ENCODE data around the gene FOXA1.
A peak's percentile ranks its signal among the peaks of the same experiment; 100 is the strongest.
"Not testable (repeated sequence)": the region's sequence is repeated elsewhere in the genome, so short reads cannot be mapped to it uniquely, and the experiment has no call there.

The FOXA1 gene

DNA sequence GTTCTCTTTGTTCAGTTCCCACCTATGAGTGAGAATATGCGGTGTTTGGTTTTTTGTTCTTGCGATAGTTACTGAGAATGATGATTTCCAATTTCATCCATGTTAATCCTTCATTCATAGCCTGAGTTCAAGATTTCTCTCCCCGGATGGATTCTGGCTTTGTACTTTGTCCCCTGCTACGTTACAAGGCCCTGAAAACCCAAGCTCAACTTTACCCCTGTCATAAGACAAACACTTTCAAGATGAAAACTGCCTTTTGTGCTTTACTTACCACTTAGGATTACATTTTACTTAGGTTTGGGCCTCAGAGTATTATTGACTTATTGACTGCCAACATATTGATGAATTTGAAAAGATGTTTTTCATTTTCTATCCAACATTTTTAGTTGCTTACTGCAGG lies 36.3 kb downstream of the FOXA1 start:
- DNase-seq (ENCODE audit: low read depth), result no peak

DNA sequence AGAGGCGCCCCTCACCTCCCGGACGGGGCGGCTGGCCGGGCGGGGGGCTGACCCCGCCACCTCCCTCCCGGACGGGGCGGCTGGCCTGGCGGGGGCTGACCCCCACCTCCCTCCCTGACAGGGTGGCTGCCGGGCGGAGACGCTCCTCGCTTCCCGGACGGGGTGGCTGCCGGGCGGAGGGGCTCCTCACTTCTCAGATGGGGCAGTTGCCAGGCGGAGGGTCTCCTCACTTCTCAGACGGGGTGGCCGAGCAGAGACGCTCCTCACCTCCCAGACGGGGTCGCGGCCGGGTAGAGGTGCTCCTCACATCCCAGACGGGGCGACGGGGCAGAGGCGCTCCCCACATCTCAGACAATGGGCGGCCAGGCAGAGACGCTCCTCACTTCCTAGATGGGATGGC lies 39.5 kb downstream of the FOXA1 start:
- not testable (repeated sequence) for DNase-seq (ENCODE audit: low read depth)

DNA sequence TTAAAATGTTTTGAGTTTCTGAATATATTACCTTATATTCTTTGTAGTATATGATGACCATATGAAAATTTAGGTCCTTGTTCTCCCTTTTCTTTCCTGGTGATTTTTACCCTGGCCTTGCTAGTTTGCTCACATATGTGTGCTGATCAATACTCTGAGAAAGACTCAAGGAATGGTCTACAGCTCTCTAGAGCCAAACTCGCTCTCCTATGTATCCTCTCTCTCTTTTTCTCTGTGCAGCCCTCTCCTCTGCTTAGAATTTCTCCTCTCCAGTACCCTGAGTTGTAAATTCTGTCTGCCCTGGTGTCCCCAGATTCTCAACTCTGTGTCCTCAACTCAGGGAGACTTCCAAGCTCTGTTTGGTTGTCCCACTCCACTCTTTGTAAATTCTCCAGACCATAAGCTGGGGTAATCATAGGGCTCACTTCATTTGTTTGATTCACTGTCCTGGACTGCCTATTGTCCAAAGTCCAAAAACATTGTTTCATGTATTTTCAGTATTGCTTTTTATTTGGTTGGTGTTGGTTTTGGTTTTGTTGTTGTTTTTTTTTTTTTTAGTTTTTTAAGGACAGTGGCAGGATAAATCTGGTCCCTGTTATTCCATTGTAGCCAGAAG lies 41.0 kb downstream of the FOXA1 start:
- DNase-seq (ENCODE audit: low read depth), result no peak

DNA sequence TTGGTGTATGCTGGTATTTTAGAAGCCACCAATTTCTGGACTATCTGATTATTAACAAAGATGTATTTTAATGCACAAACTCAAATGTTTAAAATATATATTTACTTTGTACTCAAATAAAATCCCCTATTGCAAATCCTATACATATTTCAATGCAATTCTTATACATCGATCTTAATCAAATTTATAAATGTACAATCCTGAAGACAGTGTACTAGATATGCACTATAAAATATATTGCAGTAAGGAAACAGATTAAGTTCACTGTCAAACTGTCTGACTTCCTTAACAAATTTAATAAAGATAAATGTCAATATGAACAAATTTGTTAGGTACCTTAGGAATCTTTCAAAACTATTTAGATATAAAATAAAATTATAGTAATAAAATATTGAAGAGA lies 43.9 kb downstream of the FOXA1 start:
- no peak for DNase-seq (ENCODE audit: low read depth)

DNA sequence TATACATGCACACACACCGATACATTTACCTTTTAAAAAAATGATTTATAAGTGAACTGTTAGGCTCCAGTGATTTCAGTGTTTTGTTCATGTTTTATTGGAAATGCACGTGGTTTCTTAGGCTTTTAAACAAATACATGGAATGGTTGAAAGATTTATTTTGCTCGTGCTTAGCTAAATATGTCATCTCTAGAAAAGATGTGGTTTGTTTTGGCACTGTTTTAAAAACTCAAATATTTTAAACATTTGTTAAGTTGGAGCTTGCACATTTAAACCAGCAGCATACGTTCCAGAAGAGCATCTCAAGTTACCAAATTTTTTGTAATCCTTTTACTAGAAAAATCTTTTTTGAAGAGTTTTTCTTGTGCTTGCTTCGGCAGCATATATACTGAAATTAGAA lies 44.5 kb downstream of the FOXA1 start:
- DNase-seq (ENCODE audit: low read depth), result no peak

DNA sequence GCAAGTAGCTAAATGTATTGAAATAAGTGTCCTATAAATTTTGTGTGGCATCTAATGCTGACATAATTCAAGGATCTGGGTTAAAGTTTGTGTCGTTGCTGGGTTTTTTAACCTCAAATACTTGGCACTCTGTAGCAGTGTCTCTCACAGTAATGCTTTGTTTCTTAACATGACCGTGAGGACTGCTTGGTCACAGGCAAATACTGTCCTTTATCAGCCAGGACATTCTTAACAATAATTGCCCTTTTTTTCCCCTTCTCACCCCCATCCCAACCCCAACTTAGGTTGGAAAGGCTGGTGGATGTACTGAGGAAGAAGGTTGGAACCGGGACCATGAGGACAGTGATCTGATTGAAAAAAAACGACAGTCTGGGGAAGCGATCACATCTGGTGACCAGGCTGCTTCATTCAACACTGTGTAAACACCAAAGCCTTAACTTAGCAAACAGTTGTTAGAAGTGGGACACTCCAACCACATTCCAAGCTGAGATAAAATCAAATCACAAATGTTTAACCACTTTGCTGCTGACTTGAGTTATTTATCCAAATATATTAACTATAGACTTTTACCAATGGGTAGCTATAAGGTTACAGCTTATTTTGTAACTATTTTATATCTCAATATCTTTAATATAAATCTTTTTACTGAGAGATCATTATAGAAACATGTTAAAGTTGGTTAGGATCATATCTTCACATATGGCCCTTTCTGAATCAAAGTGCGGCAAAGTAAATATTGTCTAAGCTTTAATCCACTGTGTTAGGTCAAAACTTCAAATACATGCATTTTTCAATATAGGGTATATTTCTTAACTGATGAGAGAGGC lies 48.2 kb downstream of the FOXA1 start:
- no peak for DNase-seq (ENCODE audit: low read depth)

DNA sequence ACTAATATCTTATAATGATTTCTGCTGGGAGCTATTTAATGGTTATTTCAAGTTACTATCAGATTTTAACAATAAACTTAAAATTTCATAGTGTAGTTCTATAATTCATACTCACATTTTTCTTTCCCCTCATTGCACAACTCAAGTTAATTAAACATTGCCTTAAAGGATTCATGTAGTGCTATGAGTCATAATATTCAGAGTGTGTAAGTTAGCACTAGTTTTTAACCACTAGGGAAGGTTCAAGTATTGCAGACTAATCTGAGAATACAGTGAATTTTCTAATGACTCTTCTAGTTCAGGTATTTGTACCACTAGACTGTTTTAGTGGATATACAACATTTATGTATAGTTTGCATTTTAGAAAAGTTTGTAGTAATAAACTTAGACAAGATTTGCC lies 49.9 kb downstream of the FOXA1 start:
- peak; percentile 3 for DNase-seq (ENCODE audit: low read depth)

DNA sequence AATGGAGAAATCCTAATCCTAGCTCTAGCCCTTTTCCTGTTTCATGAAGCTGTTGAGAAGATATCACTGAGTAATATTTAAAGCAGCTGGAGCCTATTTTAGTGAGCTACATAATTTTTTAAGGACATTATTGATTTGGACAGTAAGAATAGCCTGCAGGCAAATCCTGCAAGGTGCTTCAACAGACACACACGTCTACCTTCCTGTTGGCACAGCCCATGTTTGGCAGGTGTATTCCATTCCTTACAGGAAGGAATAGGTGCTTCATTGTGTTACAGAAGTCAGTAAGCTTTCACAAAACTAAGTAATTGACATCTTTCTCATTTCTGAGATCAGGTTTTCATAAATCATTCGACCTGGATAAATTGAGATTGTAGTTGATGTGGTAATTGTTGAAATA lies 50.6 kb downstream of the FOXA1 start:
- no peak for DNase-seq (ENCODE audit: low read depth)

DNA sequence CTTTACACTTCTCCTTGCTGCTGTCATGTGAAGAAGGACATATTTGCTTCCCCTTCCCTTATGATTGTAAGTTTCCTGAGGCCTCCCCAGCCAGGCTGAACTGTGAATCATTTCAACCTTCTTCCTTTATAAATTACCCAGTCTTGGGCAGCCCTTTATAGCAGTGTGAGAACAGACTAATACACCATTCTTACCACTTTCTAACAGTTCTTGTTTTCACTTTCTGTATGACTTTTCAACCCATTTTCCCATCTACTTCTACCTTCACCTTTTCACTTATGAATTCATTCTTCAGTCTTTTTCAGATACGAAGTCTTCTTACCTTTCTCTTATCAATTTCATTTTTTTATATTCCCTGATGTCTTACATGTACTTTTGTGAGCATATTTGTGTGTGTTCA lies 55.1 kb downstream of the FOXA1 start:
- DNase-seq (ENCODE audit: low read depth), result no peak

Measured in ELR (cell line).